HFFc6 (cell line): ENCODE measurements around the gene HNRNPL. TPM values are rescaled to one million over a fixed set of nuclear protein-coding genes. Genes with fewer than 3 reads are reported as not detected.

Experiments
- DNase-seq: peaks from one replicate; pipeline ENCODE4 v3.0.0-alpha.2; 2018
- H3K27ac Mint-ChIP-seq: 2 replicates; pipeline ENCODE4 v1.8.0; 2020; ENCODE audit warnings: mild to moderate bottlenecking, mixed read lengths
- H3K27me3 Mint-ChIP-seq: 2 replicates; pipeline ENCODE4 v1.8.0; 2021; ENCODE audit warnings: mild to moderate bottlenecking, moderate library complexity, mixed read lengths; ENCODE audit not compliant: insufficient read depth
- H3K36me3 Mint-ChIP-seq: 2 replicates; pipeline ENCODE4 v1.8.0; 2021; ENCODE audit warnings: low read depth, mixed read lengths
- H3K4me1 Mint-ChIP-seq: 2 replicates; pipeline ENCODE4 v1.8.0; 2020; ENCODE audit warnings: low read depth, mixed read lengths
- H3K4me3 Mint-ChIP-seq: 2 replicates; pipeline ENCODE4 v1.8.0; 2020; ENCODE audit warnings: mild to moderate bottlenecking, moderate library complexity, mixed read lengths
- H3K9me3 Mint-ChIP-seq: 2 replicates; pipeline ENCODE4 v1.8.0; 2020; ENCODE audit warnings: mild to moderate bottlenecking, mixed read lengths
- total RNA-seq, 6 experiments: library from RNA; stranded (reverse); fragmentation: NEBNext Ultra II Directional; extraction: Animal tissue kit (Norgen Biotek cat#: 25700); gene quantifications; 2 replicates in 1 of 6; 3 replicates in 5 of 6; pipeline ENCODE4 v1.2.3, GENCODE V29; 2021
- TF ChIP-seq, protein P1 (sequence below): fragments of 200-600 bp; sonication (generic); IDR thresholded peaks from 2 replicates; pipeline ENCODE4 v1.5.0; 2021; ENCODE audit warnings: antibody characterized with exemption, mild to moderate bottlenecking

HNRNPL gene
- total RNA-seq, 6 experiments from 2014 or later, result 337 to 467 (median 441) TPM

DNA sequence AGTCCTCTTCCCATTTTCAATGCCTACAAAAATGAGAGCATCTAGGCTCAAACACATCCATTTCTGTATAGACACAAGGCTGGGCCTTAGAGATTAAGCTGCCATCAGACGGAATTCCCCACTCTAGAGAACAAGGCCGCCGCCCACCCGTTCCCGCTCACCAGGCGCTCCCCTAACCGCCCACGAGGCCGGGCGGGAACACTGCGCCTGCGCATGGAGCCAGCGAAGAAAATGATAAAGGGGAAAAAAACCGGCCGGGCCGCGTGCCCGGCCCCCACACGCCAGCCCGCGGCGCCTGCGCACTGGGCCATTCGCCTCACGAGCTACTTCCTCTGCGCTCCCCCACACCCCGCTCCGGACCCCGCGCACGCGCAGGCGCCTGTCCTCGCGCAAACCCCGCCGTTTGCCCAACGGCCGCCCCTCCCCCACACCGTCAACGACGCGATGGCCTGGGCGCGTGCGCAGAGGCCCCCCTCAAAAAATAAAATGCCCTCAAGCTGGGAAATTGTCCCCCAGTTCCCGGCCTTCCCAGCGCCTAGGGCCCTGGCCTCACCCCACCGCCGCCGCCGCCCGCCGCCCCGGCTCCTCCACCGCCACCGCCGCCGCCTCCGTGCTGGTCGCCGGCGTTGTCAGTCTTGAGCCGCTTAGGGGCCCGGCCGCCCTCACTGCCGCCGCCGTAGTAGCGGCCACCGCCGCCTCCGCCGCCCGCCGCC lies 483 bp downstream of the HNRNPL start:
- peaks cover 50% of the 10 kb centered on the region for H3K4me1 Mint-ChIP-seq
- peaks cover 38% of the 10 kb centered on the region for H3K36me3 Mint-ChIP-seq
- H3K27ac Mint-ChIP-seq, result peak overlapping the region; percentile 98
- TF ChIP-seq, protein P1, sequence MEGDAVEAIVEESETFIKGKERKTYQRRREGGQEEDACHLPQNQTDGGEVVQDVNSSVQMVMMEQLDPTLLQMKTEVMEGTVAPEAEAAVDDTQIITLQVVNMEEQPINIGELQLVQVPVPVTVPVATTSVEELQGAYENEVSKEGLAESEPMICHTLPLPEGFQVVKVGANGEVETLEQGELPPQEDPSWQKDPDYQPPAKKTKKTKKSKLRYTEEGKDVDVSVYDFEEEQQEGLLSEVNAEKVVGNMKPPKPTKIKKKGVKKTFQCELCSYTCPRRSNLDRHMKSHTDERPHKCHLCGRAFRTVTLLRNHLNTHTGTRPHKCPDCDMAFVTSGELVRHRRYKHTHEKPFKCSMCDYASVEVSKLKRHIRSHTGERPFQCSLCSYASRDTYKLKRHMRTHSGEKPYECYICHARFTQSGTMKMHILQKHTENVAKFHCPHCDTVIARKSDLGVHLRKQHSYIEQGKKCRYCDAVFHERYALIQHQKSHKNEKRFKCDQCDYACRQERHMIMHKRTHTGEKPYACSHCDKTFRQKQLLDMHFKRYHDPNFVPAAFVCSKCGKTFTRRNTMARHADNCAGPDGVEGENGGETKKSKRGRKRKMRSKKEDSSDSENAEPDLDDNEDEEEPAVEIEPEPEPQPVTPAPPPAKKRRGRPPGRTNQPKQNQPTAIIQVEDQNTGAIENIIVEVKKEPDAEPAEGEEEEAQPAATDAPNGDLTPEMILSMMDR, result no peak
- H3K4me3 Mint-ChIP-seq, result peak overlapping the region; percentile 91
- peak; percentile 90 for DNase-seq
- no peaks in the 10 kb centered on the region for H3K9me3 Mint-ChIP-seq
- H3K27me3 Mint-ChIP-seq, result peaks cover 5% of the 10 kb centered on the region

GRCh38 chr19:38848299-38849146 lies 1.3 kb downstream of the HNRNPL start:
- Mint-ChIP-seq H3K9me3 (no peaks in the 10 kb centered on the region), H3K4me1 (peaks cover 58% of the 10 kb centered on the region), H3K4me3 (peak overlapping the region; percentile 91), H3K36me3 (peaks cover 45% of the 10 kb centered on the region), H3K27ac (peak overlapping the region; percentile 98), H3K27me3 (peaks cover 7% of the 10 kb centered on the region)
- TF ChIP-seq, protein P1, result no peak
- no peak for DNase-seq

DNA sequence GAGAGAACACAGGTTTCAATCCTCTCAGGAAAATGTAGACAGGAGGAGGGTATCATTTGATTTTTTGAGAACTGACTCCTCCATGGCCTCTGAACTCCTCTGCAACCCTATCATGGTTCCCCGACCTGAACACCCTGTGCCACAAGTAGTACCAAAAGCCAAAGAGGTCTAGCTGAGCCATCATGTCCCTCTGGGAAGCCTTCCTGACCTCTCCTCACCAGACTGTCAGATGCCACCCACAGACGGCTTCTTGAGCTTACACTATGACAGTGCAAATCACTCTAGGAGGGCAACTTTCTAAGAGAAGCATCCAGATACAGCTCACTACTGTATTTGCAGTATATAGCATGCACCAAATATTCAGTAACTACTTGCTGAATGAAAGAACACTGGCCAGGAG lies 3.7 kb downstream of the HNRNPL start:
- Mint-ChIP-seq H3K27ac (peak overlapping the region; percentile 56; the same call in 1 of the 2 replicates), H3K9me3 (no peaks in the 10 kb centered on the region), H3K36me3 (peaks cover 64% of the 10 kb centered on the region), H3K4me3 (no peak overlapping the region), H3K4me1 (peaks cover 57% of the 10 kb centered on the region), H3K27me3 (peaks cover 23% of the 10 kb centered on the region)
- TF ChIP-seq, protein P1, result no peak
- DNase-seq, result no peak

DNA sequence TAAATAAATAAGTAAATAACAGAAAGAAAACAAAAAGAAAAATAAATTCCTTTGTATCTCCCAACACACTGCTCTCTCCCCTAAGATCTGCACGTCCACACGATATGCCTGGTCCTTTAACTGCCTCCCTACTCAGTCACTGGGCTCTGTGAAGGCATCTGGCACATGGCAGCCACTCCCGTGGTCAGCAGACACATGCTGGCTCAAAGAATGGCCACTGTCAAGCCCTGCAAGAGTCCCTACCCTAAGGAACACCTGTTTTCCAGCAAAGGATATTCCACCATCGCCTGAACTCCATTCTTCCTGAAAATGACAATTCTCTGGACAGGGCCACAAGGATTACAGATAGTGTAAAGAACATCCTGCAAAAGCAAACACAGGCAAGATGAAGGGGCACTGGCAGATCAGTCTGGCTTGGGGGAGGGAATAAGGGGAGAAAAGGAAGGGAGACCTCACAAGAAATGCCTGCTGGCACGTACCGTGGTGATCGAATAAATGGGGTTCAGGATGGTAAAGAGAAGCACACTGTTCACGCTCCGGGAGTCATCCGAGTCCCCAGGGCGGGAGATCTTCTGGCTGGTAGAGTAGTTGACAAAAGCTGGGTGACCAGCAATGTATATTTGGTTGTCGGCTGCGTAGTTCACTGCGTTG lies 4.3 kb downstream of the HNRNPL start:
- Mint-ChIP-seq H3K27me3 (peaks cover 24% of the 10 kb centered on the region), H3K27ac (peak overlapping the region; percentile 72), H3K4me3 (no peak overlapping the region), H3K9me3 (no peaks in the 10 kb centered on the region), H3K36me3 (peaks cover 70% of the 10 kb centered on the region), H3K4me1 (peaks cover 57% of the 10 kb centered on the region)
- TF ChIP-seq, protein P1, result no peak
- DNase-seq, result no peak

DNA sequence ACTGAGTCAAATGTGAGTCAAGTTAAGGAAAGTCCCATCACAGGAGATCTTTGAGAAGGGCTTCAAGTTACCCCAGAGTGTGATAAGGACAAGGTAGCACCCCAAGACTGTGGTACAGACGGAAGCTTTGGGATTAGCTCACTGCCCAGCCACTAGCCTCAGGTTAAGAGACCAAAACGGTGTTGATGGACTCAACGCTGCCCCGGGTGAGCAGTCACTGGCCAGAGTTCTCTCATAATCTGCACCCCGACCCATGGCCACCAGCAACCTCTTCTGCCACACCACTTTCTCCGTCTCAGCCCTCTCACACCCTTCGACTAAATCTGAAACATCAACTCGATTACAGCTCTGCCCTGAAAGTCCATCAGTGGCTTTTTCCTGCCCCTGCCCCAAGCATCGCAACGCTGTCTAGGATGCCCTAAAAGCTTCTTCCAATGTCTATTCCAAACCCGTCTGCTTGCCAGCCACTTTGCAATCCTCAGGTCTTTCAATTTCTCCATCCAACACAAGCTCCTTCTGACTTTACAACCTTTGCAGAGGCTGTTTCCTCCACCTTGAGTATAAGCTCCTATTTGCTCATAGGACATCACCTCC lies 5.6 kb downstream of the HNRNPL start:
- Mint-ChIP-seq H3K27me3 (peaks cover 19% of the 10 kb centered on the region), H3K4me1 (peaks cover 69% of the 10 kb centered on the region), H3K4me3 (no peak overlapping the region), H3K36me3 (peaks cover 80% of the 10 kb centered on the region), H3K9me3 (no peaks in the 10 kb centered on the region), H3K27ac (peak overlapping the region; percentile 51; the same call in 1 of the 2 replicates)
- no peak for DNase-seq
- TF ChIP-seq, protein P1, result no peak
